NCI-H2107 (cell line): ENCODE data around the gene SLC25A48.

ENCODE experiments used
- DNase-seq: peaks from one replicate; lab custom pipeline; 2025; lab: John Stamatoyannopoulos, UW

SLC25A48 gene

GRCh38 chr5:135881819-135882218, 47.4 kb downstream of the SLC25A48 start:
- no peak for DNase-seq

GRCh38 chr5:135883026-135883425, 48.6 kb downstream of the SLC25A48 start:
- DNase-seq: no peak

- DNase-seq: no peak
Observed at GRCh38 chr5:135883441-135883840, 49.0 kb downstream of the SLC25A48 start.

GRCh38 chr5:135885031-135885430, 50.6 kb downstream of the SLC25A48 start:
- no peak for DNase-seq

GRCh38 chr5:135886136-135886535, 51.7 kb downstream of the SLC25A48 start:
- DNase-seq: no peak

GRCh38 chr5:135887447-135887864, 53.0 kb downstream of the SLC25A48 start:
- peak; percentile 16 for DNase-seq

GRCh38 chr5:135887881-135888614, 53.6 kb downstream of the SLC25A48 start:
- DNase-seq: no peak

GRCh38 chr5:135890296-135890695, 55.8 kb downstream of the SLC25A48 start:
- no peak for DNase-seq

- no peak for DNase-seq
Observed at GRCh38 chr5:135890867-135891266, 56.4 kb downstream of the SLC25A48 start.

GRCh38 chr5:135891268-135891667, 56.8 kb downstream of the SLC25A48 start:
- no peak for DNase-seq

- DNase-seq: no peak
Observed at GRCh38 chr5:135891791-135892190, 57.3 kb downstream of the SLC25A48 start.

GRCh38 chr5:135894276-135894675, 59.8 kb downstream of the SLC25A48 start:
- DNase-seq: no peak

- no peak for DNase-seq
Observed at GRCh38 chr5:135894789-135895188, 60.3 kb downstream of the SLC25A48 start.

GRCh38 chr5:135895474-135896006, 61.1 kb downstream of the SLC25A48 start, which contains the start of gene IL9:
IL9 (minus strand) TSS chr5:135895841; CDS start chr5:135895816, 25 bp downstream.
- DNase-seq: no peak

- DNase-seq: no peak
Observed at GRCh38 chr5:135898651-135899050, 64.2 kb downstream of the SLC25A48 start.

- DNase-seq: no peak
Observed at GRCh38 chr5:135900276-135900675, 65.8 kb downstream of the SLC25A48 start.

GRCh38 chr5:135901633-135902032, 67.2 kb downstream of the SLC25A48 start:
- no peak for DNase-seq

- no peak for DNase-seq
Observed at GRCh38 chr5:135905144-135905543, 70.7 kb downstream of the SLC25A48 start.

GRCh38 chr5:135913713-135914626, 79.5 kb downstream of the SLC25A48 start:
- DNase-seq: no peak

- no peak for DNase-seq
Observed at GRCh38 chr5:135915466-135916001, 81.1 kb downstream of the SLC25A48 start.

- no peak for DNase-seq
Observed at GRCh38 chr5:135916638-135917263, 82.3 kb downstream of the SLC25A48 start.

- DNase-seq: no peak
Observed at GRCh38 chr5:135920199-135920598, 85.7 kb downstream of the SLC25A48 start.
